Fibroblast of skin of back (primary cell): ENCODE data around the gene SMYD3.
"Not testable (repeated sequence)": the region's sequence is repeated elsewhere in the genome, so short reads cannot be mapped to it uniquely, and the experiment has no call there.

Source experiments
- DNase-seq: peaks from one replicate; pipeline ENCODE4 v3.0.0-alpha.2; 2013

Gene SMYD3

DNA sequence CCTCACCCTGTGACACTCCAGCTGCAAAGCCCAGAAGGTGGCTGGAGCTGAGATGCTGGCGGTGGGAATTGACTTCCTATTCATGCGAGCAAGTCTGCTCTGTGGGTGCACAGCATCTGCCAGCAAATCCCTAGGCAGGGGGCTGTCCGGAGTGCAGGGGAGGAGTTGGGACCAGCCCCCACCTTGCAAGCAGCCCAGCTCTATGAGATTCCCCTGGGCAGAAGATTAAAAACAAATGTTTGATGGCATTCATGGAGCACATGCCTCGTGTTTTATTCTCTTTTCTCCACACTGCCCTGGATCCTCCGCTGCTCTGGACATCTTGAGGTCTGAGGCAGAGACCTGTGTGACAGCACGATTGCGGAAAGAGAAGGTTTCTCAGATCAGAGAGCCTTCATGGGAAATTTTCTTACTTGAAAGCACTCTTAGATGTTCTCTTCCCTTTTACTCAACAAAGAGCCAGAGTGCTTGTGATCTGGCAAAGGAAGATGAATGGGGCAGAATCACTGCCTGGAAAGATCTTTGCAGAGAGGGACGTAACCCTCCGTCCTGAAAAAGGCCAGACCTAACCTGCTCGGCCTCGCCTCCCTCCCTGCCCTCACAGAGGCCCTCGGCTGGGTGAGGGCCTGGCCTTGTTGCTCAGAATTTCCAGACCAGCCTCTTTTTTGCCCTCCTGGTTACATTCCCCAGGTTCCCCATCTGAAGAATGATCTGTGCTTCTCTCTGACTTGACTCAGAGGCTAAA, 755.2 kb downstream of the SMYD3 start:
- peak; percentile 55 for DNase-seq

DNA sequence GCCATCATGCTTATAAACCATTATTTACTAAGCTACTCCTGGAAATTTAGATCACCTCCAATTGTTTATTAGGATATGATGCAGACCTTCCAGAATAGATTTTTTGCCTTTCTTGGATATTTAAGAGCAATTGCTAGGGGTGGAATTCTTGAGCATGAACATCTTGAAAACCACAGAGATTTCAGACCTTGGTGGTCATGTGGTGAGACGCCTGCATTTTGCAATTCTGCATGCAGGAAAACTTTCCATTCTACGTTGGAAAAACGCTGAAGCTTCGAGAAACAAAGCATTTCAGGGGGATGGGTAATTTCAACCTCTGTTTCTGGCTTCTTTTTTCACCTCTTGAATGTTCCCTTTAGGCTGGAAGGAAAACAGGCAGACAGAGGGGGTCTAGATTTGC, 756.0 kb downstream of the SMYD3 start:
- peak; percentile 59 for DNase-seq

DNA sequence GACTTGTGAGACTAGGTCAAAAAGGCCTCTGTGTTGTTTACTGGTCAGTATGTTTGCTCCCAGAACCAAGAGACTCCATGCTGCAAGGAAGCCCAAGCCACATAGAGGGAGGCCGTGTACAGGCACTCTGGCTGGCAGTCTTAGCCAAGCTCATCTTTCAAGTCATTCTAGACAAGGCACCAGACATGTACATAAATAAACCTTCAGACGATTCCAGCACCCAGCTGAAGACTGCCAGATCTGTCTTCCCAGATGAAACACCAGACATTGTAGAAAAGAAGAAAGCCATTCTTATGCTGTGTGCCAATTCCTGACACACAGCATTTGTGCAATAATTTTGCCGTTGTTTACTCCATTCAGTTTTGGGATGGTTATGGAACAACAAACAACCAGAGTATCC, 756.8 kb downstream of the SMYD3 start:
- no peak for DNase-seq

- DNase-seq, result no peak
Measured at GRCh38 chr1:245749053-245749452, 758.0 kb downstream of the SMYD3 start.

DNA sequence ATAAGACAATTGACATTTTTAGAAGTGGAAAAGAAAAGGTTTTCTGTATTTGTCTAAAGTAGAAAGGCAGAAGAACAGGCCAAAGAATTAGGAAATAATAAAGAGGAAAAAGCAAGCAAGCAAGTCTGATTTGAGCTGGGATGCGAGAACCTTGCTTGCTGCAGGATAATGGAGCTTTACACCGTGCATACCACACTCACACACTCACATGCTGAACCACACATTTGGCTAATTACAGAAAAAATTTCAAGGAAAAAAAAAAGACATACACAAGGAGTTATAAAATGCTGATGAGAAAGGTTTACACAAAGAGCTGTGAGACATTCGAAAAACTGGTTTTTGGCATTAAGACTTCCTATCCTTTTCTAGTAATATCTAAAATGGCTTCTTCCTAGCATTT, 758.4 kb downstream of the SMYD3 start:
- no peak for DNase-seq

- DNase-seq, result peak; percentile 49
Measured at GRCh38 chr1:245748240-245748639, 758.8 kb downstream of the SMYD3 start.

DNA sequence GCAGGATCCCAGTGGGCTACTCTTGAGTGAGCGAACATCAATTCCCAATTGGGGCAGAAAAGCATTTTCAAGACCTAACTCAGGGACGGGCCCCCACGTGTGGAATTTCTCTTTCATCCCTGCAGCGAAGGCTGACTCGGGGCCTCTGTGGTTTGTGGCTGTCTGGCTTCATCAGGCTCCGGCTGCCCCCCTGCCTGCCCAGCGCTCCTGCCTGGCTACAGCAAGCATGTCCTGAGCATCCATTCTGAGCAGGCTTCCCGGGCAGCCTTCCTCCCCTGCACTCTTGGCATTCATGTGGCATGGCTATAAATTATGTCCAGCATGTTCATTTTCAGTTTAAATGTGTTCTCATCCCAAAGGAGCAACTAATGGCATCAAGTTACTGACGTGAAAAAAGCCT, 764.2 kb downstream of the SMYD3 start:
- DNase-seq, result peak; percentile 80

DNA sequence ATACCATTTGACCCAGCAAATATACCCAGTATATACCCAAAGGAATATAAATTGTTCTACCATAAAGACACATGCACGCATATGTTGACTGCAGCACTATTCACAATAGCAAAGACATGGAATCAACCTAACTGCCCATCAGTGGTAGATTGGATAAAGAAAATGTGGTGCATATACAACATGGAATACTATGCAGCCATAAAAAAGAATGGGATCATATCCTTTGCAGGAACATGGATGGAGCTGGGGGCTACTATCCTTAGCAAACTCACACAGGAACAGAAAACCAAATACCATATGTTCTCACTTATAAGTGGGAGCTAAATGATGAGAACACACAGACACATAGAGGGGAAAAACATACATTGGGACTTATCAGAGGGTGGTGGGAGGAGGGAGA, 766.7 kb downstream of the SMYD3 start:
- not testable (repeated sequence) for DNase-seq

DNA sequence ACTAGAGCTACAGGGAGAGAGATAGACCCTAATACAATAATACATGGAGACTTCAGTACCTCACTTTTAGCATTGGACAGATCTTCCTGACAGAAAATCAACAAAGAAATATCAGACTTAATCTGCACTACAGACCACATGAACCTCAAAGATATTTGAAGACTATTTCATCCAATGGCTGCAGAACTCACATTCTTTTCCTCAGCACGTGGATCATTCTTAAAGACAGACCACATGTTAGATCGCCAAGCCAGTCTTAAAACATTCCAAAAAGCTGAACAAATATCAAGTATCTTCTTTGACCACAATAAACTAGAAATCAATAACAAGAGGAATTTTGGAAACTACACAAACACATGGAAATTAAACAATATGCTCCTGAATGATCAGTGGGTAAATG, 776.3 kb downstream of the SMYD3 start:
- DNase-seq, result no peak

DNA sequence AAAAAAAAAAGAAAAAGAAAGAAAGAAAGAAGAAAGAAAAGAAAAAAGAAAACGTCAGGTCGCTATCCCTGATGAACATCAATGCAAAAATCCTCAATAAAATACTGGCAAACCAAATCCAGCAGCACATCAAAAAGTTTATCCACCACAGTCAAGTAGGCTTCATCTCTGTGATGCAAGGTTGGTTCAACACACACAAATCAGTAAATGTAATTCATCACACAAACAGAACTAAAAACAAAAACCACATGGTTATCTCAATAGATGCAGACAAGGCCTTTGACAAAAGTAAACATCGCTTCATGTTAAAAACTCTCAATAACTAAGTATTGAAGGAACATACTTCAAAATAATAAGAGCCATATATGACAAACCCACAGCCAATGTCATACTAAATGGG, 779.0 kb downstream of the SMYD3 start:
- not testable (repeated sequence) for DNase-seq

DNA sequence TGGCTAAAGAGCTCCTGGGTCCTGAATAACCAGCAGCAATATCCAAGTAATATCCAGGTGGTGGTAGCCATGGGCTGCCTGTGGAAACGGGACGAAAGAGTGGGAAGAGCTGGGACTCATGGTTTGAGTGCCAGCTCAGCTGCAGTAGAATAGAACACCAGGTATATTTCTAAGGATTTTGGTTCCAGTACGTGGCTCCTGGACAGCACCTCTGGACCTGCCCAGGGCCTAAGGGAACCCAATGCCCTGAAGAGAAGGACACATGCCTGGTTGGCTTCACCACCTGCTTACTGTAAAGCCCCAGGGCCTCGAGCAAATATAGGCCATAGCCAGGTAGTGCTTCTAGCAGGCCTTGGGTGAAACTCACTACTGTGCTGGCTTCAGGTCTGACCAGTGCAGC, 785.6 kb downstream of the SMYD3 start:
- no peak for DNase-seq

DNA sequence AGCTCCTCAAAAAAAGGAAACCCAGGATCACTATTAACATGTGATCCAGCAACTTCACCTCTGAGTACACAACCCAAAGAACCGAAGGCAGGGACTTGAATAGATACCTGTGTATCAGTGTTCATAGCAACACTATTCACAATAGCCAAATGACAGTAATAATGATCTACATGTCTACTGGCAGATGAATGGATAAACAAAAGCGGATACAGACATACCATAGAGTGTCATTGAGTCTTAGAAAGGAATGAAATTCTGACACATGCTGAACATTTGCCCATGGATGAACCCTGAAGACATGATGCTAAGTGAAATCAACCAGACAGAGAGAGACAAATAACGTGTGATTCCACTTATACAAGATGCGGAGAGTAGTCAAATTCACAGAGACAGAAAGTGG, 788.1 kb downstream of the SMYD3 start:
- DNase-seq, result no peak

- no peak for DNase-seq
Measured at GRCh38 chr1:245718123-245718522, 789.0 kb downstream of the SMYD3 start.

DNA sequence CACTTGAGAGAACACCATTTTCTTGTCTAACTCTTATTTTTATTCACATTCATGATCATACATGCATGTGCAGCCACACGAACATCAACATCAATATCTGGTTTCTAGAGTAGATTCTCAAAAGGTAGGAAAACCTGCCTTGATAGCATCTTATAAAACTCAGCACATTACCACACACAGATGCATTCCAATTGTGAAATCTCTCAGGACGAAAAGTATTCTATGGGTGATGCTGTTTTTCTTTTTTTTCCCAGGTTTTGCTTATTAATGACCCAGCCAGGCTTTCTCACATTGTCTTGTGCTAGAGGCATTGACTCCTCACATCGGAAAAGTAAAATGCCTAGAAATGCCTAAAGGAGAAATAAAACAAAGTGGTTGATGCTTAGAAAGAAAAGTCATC, 789.5 kb downstream of the SMYD3 start:
- DNase-seq, result no peak

DNA sequence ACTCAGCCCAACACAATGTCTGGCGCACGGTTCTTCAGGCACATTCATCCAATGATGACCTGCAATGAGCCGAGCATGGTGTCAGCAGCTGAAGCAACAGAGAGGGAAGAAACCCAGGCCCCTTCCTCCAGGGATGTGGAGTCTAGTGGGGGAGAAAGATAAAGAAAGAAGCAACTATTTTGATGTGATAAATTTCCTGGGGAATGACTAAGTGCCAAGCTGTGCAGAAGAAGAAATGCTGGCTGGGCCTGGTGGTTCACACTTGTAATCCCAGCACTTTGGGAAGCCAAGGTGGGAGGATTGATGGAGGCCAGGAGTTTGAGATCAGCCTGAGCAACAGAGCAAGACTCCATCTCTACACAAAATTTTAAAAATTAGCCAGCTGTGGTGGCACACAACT, 790.5 kb downstream of the SMYD3 start:
- peak; percentile 6 for DNase-seq

DNA sequence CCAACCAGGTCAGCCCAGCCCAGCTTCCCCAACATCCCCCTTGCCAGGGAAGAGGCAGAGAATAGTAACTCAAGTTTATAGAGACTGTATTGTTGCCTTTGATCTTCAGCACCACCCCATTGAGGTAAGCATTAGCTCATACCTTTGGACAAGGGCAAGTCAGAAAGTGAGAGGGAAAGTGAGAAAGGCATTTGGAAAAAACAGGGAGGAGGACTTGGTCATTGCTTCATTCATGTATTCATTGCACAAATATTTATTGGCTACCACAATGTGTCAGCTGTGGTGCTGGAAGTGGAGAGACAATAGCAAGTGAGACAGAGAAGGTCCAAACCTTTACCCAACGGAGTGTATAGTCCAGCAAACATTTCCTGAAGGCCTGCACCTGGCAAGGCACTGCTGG, 791.1 kb downstream of the SMYD3 start:
- DNase-seq, result peak; percentile 79

DNA sequence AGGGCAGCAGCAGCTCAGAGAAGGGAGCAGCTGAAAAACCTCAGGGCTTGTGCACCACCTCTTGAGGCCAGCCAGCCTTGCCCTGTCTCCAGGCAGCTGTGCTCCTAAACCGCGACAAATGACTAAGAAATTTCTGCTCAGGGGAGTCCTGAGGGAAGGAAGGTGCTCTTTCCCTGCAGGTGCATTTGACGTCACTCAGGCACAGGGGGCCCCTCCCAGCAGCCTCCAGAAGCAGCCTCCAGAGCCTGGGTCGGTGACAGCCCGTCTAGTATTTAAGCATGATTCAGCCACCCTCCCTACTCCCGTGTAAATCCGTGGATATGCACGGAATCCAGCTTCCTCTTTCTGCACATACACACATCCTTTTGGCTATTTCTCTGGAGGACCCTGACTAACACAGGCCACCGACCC, 791.8 kb downstream of the SMYD3 start:
- peak; percentile 28 for DNase-seq

GRCh38 chr1:245714027-245714426, 793.1 kb downstream of the SMYD3 start:
- DNase-seq, result not testable (repeated sequence)

DNA sequence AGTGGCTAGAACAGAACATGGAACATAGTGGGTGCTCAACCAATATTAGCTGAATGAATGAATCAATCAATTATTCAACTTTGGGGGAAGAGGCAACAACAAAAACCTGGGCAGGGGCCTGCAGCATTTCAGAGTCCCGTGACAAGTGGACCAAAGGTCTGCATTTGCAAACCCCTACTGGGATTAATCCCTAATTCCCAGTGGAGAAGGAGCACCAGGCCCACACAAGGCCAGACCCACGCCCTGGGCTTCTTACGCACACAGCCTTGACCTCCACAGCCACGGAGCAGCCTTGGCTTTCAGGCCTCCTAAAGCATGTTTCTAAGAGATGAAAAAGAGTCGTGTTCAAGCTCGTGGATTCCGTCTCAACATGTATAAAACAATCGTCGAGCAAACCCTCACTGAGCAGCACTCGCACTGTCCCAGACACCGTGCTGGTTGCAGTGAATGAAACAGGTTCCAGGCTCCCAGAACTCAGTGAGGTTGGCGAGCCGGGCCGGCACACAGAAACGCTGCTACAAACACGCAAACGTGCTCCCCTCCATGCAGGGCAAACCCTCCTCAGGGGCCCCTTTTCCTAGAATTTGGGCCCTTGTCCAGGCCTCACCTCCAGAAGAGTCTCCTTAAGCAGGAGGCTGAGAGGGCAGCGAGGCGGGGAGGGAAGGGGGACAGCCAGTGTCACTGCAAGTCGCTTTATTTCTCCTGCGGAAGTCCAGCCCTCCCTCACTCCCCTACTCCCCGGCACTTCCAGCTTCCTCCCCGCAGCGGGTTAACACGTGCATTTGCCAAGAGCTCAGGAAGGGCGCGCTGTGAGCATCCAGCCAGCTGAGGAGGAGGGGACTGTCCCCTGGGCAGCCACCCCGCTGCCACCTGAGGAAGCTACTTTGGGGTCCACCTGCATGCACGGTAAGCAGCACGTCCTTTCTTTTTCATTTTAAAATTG, 795.8 kb downstream of the SMYD3 start:
- DNase-seq, result no peak

GRCh38 chr1:245707941-245708340, 799.1 kb downstream of the SMYD3 start:
- no peak for DNase-seq

DNA sequence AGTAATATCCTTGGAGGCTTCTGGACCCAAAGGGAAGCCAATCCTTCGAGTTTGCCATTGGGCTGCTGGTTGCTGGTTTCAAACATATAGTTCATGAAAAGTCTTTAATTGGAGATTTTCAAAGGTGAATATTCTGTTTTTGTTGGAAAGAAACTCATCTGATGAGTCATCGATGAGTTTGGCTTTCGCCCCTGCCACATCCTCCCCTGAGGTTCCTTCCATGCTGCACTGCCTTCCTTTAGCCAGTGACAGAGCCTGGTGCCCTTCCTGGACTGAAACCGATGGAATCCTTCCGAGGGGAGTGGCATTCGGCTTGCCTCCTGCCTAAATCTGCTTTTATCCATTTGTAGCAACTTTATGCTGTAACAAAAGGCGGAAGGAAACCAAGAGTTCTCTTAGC, 802.3 kb downstream of the SMYD3 start:
- peak; percentile 70 for DNase-seq

GRCh38 chr1:245704341-245704740, 802.7 kb downstream of the SMYD3 start:
- DNase-seq, result no peak

- no peak for DNase-seq
Measured at GRCh38 chr1:245702346-245702745, 804.7 kb downstream of the SMYD3 start.

- no peak for DNase-seq
Measured at GRCh38 chr1:245701631-245702030, 805.4 kb downstream of the SMYD3 start.
